Natural killer cell (primary cell): Measurements from ENCODE around the gene RBKS. TPM values are rescaled to one million over a fixed set of nuclear protein-coding genes. Genes with fewer than 3 reads are reported as not detected.

Source experiments
- ATAC-seq, 3 donors: fragments of 150-1000 bp in 2 of 3; fragments of 200-7000 bp in 1 of 3; cut with Tn5 transposase; 1 replicate in 1 of 3; 2 replicates in 2 of 3; pipeline ENCODE4 v1.10.0; 2021; ENCODE audit warnings: mild to moderate bottlenecking in 2 of 3, moderate library complexity in 2 of 3
- DNase-seq, 2 donors: peaks; one replicate each; pipeline versions ENCODE4 v3.0.0 to v3.0.0-alpha.2; 2013 to 2021; ENCODE audit warnings: mixed read lengths in 1 of 2
- H3K27ac ChIP-seq: one replicate; pipeline ENCODE4 v1.5.1; 2013; ENCODE audit warnings: mild to moderate bottlenecking, low read length
- H3K27me3 ChIP-seq: one replicate; pipeline ENCODE4 v1.6.1; 2013; ENCODE audit warnings: low read length; ENCODE audit not compliant: control insufficient read depth, insufficient read depth
- H3K36me3 ChIP-seq: one replicate; pipeline ENCODE4 v1.6.1; 2013; ENCODE audit warnings: low read length; ENCODE audit not compliant: control insufficient read depth, insufficient read depth
- H3K4me1 ChIP-seq: one replicate; pipeline ENCODE4 v1.6.1; 2013; ENCODE audit warnings: low read length; ENCODE audit not compliant: control insufficient read depth, insufficient read depth
- H3K4me3 ChIP-seq: one replicate; pipeline ENCODE4 v1.5.1; 2013; ENCODE audit warnings: low read length
- H3K9me3 ChIP-seq: one replicate; pipeline ENCODE4 v1.6.1; 2013; ENCODE audit warnings: low read length; ENCODE audit not compliant: control insufficient read depth, insufficient read depth
- H3K27ac Mint-ChIP-seq, 2 donors: one replicate each; pipeline ENCODE4 v1.8.0; 2022; ENCODE audit warnings: mild to moderate bottlenecking in 2 of 2, mixed read lengths in 2 of 2, moderate library complexity in 1 of 2
- H3K27me3 Mint-ChIP-seq, 2 donors: one replicate each; pipeline ENCODE4 v1.8.0; 2022; ENCODE audit warnings: low read depth in 2 of 2, mixed read lengths in 2 of 2
- H3K36me3 Mint-ChIP-seq: one replicate; pipeline ENCODE4 v1.8.0; 2022; ENCODE audit warnings: mixed read lengths
- H3K4me1 Mint-ChIP-seq, 2 donors: one replicate each; pipeline ENCODE4 v1.8.0; 2022; ENCODE audit warnings: mixed read lengths in 2 of 2
- H3K4me3 Mint-ChIP-seq: one replicate; pipeline ENCODE4 v1.8.0; 2022; ENCODE audit warnings: mild to moderate bottlenecking, moderate library complexity, mixed read lengths
- H3K9me3 Mint-ChIP-seq, 2 donors: one replicate each; pipeline ENCODE4 v1.8.0; 2022; ENCODE audit warnings: mixed read lengths in 2 of 2
- CTCF ChIP-seq: fragments of 200-600 bp; IDR thresholded peaks from one replicate; pipeline ENCODE4 v1.8.0; 2022; ENCODE audit warnings: antibody characterized with exemption
- WGBS: methylation state at CpG from one replicate; pipeline ENCODE4 v1.1.7; 2013; ENCODE audit warnings: missing lambda C conversion rate; ENCODE audit not compliant: insufficient coverage; 5-methylcytosine and 5-hydroxymethylcytosine counted together
- intact Hi-C: fragments of 100-400 bp; cut with micrococcal nuclease; formaldehyde crosslinking; loops from one replicate; pipeline ENCODE4 v1.14.2; 2022
- total RNA-seq, 4 donors: library from RNA; stranded (reverse); fragments of 120-200 nt in 1 of 4; gene quantifications; one replicate each; pipeline versions ENCODE4 v1.2.3 to v1.2.4, GENCODE V29; 2013 to 2022

Gene RBKS
- total RNA-seq, 3 donors from 2014 or later (not counting 1 experiment from before 2014, with no cell fraction given), result 11.5 to 20.9 (median 12.8) TPM

GRCh38 chr2:27878825-27879224 is 11.4 kb downstream of the RBKS start:
- Mint-ChIP-seq H3K4me1 (no peaks in the 10 kb centered on the region), H3K27me3 (no peaks in the 10 kb centered on the region), H3K9me3 (no peaks in the 10 kb centered on the region), H3K36me3 (peaks cover 5% of the 10 kb centered on the region), H3K4me3 (no peak overlapping the region), H3K27ac (no peak overlapping the region)
- TF ChIP-seq CTCF, result no peak
- no peaks in the 10 kb centered on the region for H3K4me1 ChIP-seq
- no peak overlapping the region for H3K4me3 ChIP-seq
- intact Hi-C loops, result no loop called here
- H3K27ac ChIP-seq, result no peak overlapping the region
- no peaks in the 10 kb centered on the region for H3K9me3 ChIP-seq
- 58% methylated on average over 2 of the region's 2 CpGs for WGBS
- H3K27me3 ChIP-seq, result no peaks in the 10 kb centered on the region
- no peaks in the 10 kb centered on the region for H3K36me3 ChIP-seq
- DNase-seq, result no peak
- ATAC-seq, result no peak

GRCh38 chr2:27875089-27875881 is 14.9 kb downstream of the RBKS start:
- 96% methylated on average over 6 of the region's 9 CpGs for WGBS
- intact Hi-C loops, result no loop called here
- H3K36me3 ChIP-seq, result no peaks in the 10 kb centered on the region

DNA sequence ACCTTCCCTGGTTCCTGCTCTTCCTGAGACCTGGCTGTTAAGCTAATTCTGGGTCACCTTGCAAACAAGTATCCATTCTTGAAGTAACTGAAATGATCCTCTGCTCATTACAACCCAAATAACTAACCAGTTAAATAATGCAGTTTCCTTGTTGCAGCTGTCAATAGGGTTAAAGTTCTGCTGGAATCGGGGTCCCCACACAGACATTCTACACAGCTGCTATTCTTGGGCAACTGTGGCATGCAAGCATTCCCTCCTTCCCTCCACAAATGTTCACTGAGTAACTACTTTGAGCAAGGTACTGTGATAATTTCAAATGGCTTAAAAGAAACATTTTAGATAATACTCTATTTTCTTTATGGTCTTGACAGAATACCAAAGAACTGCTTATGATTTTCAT is 17.1 kb downstream of the RBKS start:
- Mint-ChIP-seq H3K4me3 (no peak overlapping the region), H3K9me3 (no peaks in the 10 kb centered on the region), H3K27ac (no peak overlapping the region), H3K27me3 (no peaks in the 10 kb centered on the region), H3K36me3 (peaks cover 5% of the 10 kb centered on the region), H3K4me1 (no peaks in the 10 kb centered on the region)
- Histone ChIP-seq H3K36me3 (no peaks in the 10 kb centered on the region), H3K27ac (no peak overlapping the region), H3K27me3 (no peaks in the 10 kb centered on the region), H3K4me1 (no peaks in the 10 kb centered on the region), H3K9me3 (no peaks in the 10 kb centered on the region), H3K4me3 (no peak overlapping the region)
- no peak for TF ChIP-seq CTCF
- intact Hi-C loops, result no loop called here
- no peak for DNase-seq
- ATAC-seq, result no peak
- 89% methylated on average over 1 of the region's 1 CpG for WGBS

More at GRCh38 chr2:27875089-27875881, 14.9 kb downstream of the RBKS start:
- DNase-seq (no peak), ATAC-seq (no peak)
- H3K36me3 Mint-ChIP-seq, result peaks cover 5% of the 10 kb centered on the region
- H3K27me3 ChIP-seq, result no peaks in the 10 kb centered on the region
- no peaks in the 10 kb centered on the region for H3K27me3 Mint-ChIP-seq
- no peak overlapping the region for H3K27ac Mint-ChIP-seq
- H3K4me3 ChIP-seq, result no peak overlapping the region
- H3K9me3 ChIP-seq, result no peaks in the 10 kb centered on the region
- H3K9me3 Mint-ChIP-seq, result no peaks in the 10 kb centered on the region
- H3K4me1 ChIP-seq, result no peaks in the 10 kb centered on the region
- no peak overlapping the region for H3K27ac ChIP-seq
- H3K4me3 Mint-ChIP-seq, result no peak overlapping the region
- H3K4me1 Mint-ChIP-seq, result no peaks in the 10 kb centered on the region
- TF ChIP-seq CTCF, result no peak

DNA sequence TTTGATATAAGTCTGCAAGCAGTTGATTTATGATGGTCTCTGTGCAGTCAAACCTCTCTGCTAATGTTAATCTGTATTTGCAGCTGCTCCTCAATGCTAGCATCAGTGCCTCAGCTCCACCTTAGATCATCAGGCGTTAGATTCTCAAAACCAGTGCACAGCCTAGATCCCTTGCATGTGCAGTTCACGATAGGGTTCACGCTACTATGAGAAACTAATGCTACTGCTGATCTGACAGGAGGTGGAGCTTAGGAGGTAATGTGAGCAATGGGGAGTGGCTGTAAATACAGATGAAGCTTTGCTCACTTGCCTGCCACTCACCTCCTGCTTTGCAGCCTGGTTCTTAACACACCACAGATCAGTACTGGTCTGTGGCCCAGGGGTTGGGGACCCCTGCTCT is 18.4 kb downstream of the RBKS start:
- no peaks in the 10 kb centered on the region for H3K9me3 Mint-ChIP-seq
- intact Hi-C loops, result no loop called here
- no peak overlapping the region for H3K4me3 ChIP-seq
- no peak for TF ChIP-seq CTCF
- no peaks in the 10 kb centered on the region for H3K27me3 Mint-ChIP-seq
- H3K36me3 ChIP-seq, result no peaks in the 10 kb centered on the region
- no peaks in the 10 kb centered on the region for H3K4me1 ChIP-seq
- H3K27me3 ChIP-seq, result no peaks in the 10 kb centered on the region
- 90% methylated on average over 3 of the region's 3 CpGs for WGBS
- H3K27ac ChIP-seq, result no peak overlapping the region
- peaks cover 5% of the 10 kb centered on the region for H3K36me3 Mint-ChIP-seq
- DNase-seq (no peak), ATAC-seq (no peak)
- no peaks in the 10 kb centered on the region for H3K4me1 Mint-ChIP-seq
- no peaks in the 10 kb centered on the region for H3K9me3 ChIP-seq
- no peak overlapping the region for H3K27ac Mint-ChIP-seq
- H3K4me3 Mint-ChIP-seq, result no peak overlapping the region
